ENCODE results near the gene PAFAH1B1.
"Not testable (repeated sequence)": the region's sequence is repeated elsewhere in the genome, so short reads cannot be mapped to it uniquely, and the experiment has no call there.

PAFAH1B1 gene

DNA sequence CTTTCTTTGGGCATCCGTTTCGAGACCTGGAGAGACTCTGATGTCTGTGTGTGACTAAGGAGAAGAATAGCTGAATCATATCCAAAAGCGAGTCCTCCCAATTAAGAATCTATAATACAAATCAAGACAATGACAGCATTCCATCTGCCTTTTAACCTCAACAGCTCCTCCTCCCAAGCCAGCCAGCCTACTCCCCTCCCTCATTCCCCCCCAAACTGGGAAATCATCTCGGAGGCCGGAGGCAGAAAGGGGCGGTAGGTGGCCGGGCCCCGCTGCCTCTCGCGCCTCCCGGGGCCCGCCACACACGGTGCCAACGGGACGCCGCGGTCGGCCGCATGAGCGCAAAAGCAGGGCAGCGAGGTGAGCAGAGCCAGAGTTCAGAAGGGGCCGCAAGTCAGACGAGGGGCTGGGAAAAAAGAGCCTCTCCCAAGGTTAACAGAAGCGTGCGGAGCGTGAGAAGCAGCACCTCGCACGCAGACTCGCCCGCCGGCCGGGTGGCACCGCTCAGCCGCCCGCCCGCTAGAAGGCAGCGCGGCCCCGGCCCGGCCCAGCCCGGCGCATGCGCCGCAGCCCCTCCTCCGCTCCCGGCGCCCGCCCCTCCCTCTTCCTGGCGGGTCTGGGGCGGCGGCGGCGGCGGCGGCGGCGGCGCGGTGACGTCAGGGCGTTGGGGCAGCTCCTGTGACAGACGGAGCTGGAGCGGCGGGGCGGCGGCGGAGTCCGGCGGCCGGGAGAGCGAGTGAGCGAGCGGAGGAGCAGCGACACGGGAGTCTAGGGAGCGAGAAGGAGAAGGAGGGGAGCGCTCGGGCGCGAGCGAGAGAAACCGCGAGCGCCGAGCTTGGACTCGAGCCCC is at the start of gene PAFAH1B1:
Gene PAFAH1B1, plus strand, starts transcription at position 684 of the 850 bp plus-strand sequence. CDS start 44,635 bp downstream, outside the sequence.
- DNase-seq: peak; percentile 98

DNA sequence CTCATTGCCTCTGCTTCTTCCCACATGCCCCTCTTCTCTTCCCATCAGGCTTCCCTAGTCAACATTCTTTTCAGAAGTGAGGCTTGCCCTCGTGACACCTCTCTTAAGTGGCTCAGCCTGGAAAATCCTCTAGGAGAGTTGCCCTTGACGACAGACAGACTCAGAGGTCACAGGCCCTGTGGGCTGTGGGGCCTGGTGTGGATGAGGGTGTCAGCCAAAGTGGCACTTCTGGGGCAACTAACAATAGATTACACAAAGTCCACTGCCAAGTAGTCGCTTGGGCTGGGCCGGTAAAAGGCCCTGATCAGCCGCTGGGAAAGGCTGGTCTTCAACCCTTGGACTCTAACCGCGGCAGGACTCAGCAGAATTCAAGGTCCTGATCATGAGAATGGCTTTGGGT is 48.1 kb upstream of the PAFAH1B1 start:
- DNase-seq: peak; percentile 74

DNA sequence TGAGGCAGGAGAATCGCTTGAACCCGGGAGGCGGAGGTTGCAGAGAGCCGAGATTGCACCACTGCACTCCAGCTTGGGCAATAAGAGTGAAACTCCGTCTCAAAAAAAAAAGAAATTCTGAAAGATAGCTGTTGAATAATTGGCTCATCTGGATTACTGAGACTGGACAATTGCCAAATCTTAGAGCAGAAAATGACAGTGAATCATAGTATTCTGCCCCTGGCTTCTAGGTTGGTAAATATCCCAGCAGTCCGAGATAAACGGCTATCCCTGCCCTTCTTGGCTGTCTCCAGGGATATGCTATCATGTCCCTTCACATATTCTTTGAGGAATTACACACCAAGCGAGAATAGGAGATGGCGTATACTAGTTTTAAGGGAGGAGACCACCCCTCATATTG is 46.3 kb upstream of the PAFAH1B1 start:
- DNase-seq: no peak

DNA sequence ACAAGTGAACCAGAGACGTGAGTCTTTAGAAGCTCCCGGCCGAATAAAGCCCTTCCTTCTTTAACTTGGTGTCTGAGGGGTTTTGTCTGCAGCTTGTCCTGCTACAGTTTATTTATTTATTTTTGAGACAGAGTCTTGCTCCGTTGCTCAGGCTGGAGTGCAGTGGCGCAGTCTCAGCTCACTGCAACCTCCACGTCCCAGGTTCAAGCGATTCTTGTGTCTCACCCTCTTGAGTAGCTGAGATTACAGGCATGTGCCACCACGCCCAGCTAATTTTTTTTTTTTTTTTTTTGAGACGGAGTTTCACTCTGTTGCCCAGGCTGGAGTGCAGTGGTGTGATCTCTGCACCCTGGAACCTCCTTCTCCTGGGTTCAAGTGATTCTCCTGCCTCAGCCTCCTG is 45.4 kb upstream of the PAFAH1B1 start:
- DNase-seq: not testable (repeated sequence)

DNA sequence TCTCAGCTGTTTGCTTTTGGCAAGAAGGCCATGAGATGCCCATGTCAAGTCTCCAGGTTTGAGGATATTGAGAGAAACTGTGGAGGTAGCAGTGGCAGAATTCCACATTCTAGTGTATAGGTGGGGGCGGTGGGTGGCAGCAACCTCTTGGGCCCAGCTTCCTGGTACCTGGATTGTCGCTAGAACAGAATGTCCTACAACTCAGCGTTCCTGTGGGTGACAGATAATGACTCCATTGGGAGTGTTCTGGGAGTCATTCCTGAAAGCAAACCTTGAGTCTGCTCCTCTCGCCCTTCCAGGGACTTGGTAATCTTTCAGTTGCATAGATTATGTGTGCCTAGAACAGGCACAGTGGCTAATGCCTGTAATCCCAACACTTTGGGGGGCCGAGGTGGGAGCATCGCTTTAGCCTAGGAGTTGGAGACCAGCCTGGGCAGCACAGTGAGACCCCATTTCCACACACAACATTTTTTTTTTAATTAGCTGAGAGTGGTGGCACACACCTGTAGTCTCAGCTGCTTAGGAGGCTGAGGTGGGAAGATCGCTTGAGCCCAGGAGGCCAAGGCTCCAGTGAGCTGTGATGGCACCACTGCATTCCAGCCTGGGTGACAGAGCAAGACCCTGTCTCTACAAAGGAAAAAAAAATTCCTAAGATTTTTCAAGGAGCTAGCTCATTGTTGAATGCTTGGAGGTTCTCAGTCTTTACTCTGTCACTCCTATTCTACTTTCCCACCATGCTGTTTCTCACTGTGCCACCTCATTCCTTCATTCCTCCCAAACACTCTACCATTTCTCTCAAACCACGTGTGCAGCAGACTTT is 43.9 kb upstream of the PAFAH1B1 start:
- peak; percentile 79 for DNase-seq

DNA sequence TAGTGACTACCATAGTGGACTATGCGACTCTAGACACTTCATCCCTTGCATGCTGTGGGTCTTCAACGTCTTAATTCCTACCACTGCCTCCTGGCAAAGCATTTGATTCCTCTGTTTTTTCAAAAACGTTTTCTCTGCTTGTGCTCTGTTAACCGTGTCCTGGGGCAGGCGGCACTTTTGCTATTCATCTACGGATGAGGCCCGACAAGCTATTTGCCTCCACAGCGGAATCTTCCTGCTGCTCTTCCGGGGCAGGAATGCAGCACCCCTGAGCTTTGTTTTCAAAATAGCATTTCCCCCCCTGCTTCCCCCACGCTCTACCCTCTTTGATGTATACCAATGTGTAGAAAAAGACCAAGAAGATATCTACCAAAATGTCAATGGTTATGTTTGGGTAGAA is 42.0 kb upstream of the PAFAH1B1 start:
- DNase-seq: no peak

DNA sequence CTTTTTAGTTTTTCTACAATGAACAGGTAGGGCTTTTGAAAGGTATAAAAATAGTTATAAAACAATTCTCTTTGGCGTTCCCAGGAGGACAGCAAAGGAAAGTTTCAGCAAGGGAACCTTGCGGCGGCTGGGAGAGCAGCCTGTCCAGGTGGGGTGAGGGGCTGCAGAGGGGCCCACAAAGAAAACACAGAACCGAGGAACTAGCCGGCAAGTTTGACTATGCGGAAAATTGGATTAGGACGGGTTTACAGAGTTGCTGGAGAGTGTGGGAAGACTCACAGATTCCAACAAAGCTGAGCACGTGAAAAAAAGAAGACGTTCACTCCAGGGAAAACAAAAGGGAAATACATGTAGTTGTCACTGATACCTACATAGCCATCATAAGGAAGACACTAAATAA is 41.5 kb upstream of the PAFAH1B1 start:
- DNase-seq: no peak

DNA sequence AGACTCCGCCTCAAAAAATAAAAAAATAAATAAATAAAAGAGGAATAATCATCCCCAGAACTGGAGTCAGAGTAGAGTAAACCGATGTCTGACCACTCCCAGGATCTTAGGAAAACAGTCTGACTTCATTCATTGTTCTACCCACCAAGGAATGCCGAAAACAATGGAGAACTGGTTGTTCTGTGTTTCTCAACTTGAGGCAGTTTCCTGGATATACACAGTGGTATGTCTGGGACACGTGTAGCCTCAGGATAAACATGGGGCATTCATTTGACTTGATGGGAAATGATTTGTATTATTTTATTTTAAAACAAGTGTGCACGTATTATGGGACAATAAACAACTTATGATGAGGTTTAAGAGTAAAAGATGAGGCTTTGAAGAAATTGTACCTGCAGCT is 32.8 kb upstream of the PAFAH1B1 start:
- no peak for DNase-seq

DNA sequence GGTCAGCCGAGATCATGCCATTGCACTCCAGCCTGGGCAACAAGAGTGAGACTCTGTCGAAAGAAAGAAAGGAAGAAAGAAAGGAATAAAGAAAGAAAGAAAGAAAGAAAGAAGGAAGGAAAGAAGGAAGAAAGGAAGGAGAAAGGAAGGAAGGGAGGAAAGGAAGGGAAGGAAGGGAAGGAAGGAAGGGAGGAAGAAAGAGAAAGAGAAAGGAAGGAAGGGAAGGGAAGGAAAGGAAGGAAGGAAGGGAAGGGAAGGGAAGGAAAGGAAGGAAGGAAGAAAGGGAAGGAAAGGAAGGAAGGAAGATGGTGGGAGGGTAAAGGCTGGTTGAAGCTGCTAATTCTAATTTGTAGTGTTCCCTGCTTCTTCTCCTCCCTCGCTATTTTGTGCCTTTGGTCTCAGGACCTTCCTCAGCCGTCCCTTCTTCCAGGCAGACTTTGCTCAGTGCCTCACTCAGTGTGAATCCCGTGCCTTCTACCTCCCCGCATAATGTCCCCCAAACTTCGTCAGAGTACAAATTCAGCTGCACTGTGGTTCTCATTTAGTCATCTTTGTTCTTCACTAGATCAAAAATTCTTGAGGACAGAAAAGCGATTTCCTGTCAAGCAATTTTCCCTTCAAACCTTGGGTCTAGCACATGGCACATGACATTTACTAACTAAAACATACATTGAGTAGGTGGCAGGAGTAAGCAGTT is 31.1 kb upstream of the PAFAH1B1 start:
- no peak for DNase-seq

DNA sequence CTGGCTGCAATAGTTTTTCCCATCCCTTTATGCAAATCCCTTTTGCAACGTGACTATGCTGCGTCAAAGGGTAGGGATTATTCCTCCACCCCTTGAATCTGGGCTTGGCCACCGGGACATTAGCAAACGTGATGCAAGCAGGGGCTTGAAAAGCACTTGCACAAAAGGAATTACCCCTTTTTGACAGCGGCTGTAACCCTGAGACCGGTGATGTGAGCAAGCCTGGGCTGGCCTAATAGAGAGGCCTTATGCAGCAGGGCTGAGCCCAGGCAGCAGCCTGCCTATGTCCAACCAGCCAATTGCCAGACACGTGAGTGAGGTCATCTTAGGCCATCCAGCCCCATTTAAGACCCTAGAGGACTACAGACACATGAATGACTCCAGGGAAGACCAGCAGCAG is 30.4 kb upstream of the PAFAH1B1 start:
- peak; percentile 87 for DNase-seq

DNA sequence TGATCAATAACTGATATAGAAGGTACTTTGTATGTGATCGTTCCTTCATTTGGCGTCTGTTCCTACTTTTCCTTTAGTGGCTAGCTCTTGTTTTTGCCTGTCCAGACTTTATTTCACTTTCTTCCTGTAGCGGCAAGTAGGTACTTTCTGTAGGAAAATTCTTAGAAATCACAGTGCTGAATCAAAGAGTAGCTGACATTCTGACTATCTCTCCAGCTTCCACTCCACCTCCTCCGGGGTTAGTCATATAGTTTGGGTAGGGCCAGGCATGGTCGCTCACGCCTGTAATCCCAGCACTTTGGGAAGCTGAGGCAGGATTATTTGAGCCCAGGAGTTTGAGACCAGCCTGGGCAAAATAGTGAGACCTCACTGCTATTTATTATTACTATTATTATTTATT is 29.9 kb upstream of the PAFAH1B1 start:
- no peak for DNase-seq

DNA sequence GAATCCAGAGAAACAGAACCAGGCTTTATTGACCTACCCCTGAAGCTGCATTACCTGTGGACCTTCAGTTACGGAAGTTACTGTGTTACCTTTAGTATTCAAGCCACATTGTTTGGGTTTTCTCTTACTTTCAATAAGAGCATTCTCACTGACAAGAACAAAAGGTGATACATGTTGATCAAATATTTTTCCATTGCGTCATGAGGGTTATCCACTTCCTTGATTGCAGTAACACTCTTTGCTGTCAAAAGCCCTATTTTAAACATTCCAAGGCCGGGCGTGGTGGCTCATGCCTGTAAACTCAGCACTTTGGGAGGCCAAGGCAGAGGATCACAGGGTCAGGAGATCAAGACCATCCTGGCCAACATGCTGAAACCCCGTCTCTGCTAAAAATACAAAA is 28.6 kb upstream of the PAFAH1B1 start:
- DNase-seq: no peak

DNA sequence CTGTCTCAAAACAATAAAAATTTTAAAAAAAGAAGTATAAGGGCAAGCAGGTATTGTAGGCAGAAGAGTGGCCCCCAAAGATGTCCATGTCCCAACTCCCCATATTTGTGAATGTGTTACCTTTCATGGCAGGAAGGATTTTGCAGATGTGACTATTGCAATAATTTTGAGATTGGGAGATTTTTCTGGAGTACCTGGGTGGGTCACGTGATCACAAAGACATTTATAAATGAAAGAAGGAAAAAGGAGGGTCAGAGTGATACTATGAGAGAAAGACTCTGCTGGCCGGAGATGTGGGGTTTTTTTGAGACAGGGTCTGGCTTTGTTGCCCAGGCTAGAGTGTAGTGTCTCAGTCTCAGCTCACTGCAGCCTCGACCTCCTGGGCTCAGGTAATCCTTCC is 27.4 kb upstream of the PAFAH1B1 start:
- no peak for DNase-seq

DNA sequence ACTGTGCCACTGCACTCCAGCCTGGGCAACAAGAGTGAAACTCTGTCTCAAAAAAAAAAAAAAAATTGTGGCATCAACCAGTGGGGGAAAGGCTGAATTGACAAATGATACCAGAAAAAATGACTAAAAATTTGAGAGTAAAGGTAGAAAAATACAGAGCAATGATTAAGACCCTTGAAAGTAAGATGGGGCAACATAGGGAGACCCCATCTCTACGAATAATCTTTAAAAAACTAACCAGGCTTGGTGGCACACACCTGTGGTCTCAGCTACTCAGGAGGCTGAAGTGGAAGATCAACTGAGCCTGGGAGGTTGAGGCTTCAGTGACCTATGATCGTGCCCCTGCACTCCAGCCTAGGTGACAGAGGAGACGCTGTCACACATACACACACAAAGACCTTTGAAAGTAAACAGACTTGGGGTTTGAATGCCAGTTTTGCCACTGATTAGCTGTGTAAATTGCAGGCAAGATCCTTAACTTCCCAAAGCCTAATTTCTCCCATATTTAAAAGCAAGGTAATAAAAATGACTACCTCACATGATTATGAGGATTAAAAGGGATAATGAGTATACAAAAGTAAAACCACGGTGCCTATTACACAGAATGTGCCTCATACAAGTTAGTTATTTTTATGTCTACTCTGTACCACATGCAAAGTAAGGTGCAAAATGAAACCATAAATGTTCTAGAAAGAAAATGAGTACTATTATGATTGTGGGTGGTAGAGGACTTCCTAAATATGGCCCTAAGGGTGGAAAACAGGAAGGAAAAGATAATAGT is 21.7 kb upstream of the PAFAH1B1 start:
- DNase-seq: no peak

DNA sequence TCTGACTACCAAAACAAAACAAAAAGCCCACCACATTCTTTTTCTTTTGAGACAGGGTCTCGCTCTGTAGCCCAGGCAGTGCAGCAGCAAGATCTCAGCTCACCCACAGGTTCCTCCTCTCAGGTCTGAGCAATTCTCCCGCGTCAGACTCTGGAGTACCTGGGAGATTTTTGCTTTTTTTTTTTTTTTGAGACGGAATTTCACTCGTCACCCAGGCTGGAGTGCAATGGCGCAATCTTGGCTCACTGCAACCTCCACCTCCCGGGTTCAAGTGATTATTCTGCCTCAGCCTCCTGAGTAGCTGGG is 21.2 kb upstream of the PAFAH1B1 start:
- DNase-seq: not testable (repeated sequence)

DNA sequence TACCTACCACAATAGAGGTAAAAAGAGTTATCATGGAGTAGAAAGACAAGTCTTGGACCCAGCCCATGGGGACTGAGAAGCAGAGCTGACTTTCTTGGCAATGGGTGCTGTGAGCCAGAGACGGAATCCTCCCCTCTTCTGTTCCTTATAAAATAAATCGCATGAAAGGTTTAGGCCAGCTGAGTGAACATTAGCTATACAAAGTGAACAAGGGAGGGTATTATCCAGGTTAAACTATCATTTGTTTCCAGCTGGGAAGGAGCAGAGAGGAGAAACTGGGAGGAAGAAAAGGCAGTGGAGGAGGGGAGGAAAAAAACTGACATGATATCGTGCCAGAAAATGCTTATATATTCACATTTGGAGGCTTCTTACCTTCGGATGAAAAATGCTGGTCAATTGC is 13.3 kb upstream of the PAFAH1B1 start:
- DNase-seq: peak; percentile 12

DNA sequence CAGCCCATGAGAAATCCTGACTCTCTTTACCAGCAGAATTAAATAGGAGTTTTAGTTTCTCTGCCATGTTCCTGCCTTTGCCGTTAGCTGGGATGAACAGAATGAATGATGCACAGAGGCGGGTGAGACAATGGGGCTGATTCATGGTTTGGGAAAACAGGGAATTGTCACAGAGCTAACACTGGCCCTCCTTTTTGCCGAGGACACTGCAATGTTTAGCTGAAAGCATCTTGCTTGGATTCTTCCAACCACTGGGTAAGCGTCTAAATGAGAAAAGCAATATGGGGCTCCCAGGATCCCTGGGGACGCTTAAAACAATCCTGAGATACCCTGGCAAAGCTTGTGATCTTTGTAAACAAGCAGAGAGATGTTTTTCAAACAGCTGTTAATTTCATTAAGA is 12.8 kb upstream of the PAFAH1B1 start:
- no peak for DNase-seq

DNA sequence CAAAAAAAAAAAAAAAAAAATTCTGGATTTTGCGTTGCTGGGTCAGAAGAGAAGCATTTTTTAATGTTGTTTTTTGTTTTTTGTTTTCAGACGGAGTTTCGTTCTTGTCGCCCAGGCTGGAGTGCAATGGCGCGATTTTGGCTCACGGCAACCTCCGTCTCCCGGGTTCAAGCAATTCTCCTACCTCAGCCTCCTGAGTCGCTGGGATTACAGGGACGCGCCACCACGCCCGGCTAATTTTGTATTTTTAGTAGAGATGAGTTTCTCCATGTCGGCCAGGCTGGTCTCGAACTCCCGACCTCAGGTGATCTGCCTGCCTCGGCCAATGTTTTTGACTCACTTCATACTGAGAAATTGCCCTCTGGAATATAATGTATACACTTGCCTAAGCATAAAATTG is 11.0 kb upstream of the PAFAH1B1 start:
- no peak for DNase-seq

DNA sequence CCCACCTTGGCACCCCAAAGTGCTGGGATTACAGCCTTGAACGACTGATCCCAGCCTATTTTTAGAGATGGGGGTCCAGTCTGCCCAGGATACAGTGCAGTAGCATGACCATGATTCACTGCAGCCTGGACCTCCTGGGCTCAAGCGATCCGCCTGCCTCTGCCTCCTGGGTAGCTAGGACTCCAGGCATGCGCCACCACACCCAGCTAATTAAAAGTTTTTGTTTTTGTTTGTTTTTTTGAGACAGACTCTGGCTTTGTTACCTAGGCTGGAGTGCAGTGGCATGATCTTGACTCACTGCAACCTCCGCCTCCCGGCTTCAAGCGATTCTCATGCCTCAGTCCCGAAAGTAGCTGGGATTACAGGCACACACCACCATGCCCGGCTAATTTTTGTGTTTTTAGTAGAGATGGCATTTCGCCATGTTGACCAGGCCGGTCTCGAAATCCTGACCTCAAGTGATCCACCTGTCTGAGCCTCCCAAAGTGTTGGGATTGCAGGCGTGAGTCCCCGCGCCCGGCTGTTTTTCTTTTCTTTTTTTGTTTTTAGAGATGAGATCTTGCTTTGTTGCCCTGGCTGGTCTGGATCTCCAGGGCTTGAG is 2.3 kb upstream of the PAFAH1B1 start:
- DNase-seq: peak; percentile 74

DNA sequence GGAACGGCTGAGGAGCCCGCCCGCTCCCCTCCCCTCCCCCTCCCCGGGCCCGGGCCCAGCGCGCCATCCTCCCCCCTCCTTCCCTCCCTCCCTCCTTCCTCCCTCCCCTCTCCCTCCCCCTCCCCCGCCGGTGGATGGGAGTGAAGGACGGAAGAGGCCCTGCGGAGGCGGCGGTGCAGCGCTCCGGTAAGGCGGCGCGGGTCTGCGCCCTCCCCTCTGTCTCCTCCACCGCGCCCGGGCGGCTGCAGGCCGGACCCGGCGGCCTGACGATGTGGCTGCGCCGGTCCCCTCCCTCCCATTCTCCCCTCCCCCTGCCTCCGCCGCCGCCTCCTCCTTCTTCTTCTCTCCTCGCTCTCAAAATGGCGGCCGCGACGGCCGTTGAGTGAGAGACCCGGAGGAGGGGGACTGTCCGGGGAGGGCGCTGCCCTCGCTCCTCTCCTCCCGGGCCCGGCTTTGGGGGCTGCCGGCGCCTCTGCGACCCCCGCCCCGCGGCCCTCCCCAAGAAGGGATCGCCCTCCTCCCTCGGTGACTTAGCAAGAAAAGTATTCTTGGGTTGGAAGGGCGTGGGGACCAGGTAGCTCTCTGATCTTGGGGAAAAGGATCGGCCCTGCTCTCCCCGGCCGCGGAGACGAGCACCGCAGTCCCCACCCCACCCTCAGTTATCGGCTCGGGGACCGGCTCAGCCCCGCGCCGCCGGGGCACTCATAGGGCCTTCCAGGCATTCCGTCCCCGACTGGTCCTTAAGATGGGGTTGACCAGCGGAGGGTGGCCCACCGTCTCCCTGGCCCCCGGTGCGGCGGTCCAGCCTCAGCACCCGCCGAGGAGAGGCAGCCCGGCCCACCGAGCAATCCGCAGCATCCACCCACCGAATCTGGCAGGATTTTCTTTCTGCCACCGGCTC is 617 bp downstream of the PAFAH1B1 start:
- DNase-seq: peak; percentile 92

Measured in islet precursor cell (in vitro differentiated cells).